Fibroblast of villous mesenchyme (primary cell): Measurements from ENCODE around the gene ST6GAL1. TPM values are rescaled to one million over a fixed set of nuclear protein-coding genes. Genes with fewer than 3 reads are reported as not detected.

Source experiments
- DNase-seq: peaks from one replicate; pipeline ENCODE4 v3.0.0-alpha.2; 2010; ENCODE audit warnings: low read depth
- H3K4me3 ChIP-seq: 2 replicates; pipeline ENCODE4 v1.5.1; 2011; ENCODE audit warnings: low read depth, mild to moderate bottlenecking, low read length
- total RNA-seq: library from RNA; depleted of rRNA; stranded (reverse); fragments of >200 nt; gene quantifications from 2 replicates; pipeline ENCODE4 v1.2.3, GENCODE V29; 2012
- TF ChIP-seq, protein P1 (sequence below): IDR thresholded peaks from 2 replicates; pipeline ENCODE4 v1.5.1; 2012; ENCODE audit warnings: low read depth, mild to moderate bottlenecking, low read length; ENCODE audit not compliant: insufficient read depth

Gene ST6GAL1
- total RNA-seq, 1 donor: 1.3 TPM

DNA sequence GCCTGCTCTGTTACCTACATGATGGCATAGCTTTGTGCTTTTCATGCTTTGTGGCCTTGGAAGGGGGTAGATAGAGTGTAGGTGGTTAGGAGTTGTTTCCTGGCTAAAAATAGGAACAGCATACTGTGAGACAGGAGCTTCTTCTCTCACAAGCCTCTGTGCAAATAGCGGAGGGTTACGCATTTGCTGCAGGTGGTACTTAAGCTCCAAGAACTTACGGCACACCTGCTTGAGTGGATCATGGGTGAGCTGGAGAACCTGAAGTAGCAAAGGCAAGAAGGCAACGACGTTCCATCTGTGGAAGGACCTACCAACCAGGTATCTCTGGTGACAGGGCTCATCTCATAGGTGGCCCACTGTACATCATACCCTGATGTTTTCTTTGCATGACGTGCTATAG is 66.0 kb downstream of the ST6GAL1 start:
- no peak overlapping the region for H3K4me3 ChIP-seq
- TF ChIP-seq, protein P1, sequence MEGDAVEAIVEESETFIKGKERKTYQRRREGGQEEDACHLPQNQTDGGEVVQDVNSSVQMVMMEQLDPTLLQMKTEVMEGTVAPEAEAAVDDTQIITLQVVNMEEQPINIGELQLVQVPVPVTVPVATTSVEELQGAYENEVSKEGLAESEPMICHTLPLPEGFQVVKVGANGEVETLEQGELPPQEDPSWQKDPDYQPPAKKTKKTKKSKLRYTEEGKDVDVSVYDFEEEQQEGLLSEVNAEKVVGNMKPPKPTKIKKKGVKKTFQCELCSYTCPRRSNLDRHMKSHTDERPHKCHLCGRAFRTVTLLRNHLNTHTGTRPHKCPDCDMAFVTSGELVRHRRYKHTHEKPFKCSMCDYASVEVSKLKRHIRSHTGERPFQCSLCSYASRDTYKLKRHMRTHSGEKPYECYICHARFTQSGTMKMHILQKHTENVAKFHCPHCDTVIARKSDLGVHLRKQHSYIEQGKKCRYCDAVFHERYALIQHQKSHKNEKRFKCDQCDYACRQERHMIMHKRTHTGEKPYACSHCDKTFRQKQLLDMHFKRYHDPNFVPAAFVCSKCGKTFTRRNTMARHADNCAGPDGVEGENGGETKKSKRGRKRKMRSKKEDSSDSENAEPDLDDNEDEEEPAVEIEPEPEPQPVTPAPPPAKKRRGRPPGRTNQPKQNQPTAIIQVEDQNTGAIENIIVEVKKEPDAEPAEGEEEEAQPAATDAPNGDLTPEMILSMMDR: no peak
- no peak for DNase-seq

DNA sequence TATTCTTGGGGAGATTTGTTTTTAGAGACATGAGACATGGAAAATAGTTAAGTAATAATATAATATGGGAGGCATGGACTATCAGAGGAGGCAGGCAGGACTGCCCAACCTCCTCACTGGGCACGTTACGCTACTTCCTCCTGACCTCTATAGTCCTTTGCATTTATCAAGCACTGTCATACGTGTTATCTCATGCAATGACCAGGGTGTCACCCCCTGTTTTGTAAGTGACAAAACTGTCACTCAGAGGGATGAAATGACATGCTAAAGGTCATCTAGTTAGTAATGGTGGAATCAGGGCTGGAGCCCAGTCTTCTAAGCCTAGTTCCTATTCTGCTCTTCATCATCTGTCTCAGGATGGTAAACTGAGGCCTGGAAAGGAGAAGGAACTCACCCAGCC is 66.7 kb downstream of the ST6GAL1 start:
- no peak overlapping the region for H3K4me3 ChIP-seq
- no peak for DNase-seq
- TF ChIP-seq, protein P1: no peak

DNA sequence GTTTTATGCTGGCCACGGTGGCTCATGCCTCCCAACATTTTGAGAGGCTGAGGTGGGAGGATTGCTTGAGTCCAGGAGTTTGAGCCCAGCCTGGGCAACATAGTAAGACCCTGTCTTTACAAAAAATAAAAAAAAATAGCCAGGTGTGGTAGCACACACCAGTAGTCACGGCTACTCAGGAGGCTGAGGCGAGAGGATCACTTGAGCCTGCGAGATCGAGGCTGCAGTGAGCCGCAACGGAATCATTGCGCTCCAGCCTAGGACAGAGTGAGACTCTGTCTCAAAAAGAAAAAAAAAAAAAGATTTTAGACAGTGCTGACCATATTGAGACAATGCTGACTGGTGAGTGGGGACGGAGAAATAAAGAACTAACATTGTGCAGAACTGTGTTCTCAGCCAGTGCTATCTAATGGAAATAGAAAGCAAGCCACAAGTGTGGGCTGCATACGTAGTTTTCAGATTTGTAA is 67.2 kb downstream of the ST6GAL1 start:
- DNase-seq: no peak
- no peak overlapping the region for H3K4me3 ChIP-seq
- TF ChIP-seq, protein P1: no peak

DNA sequence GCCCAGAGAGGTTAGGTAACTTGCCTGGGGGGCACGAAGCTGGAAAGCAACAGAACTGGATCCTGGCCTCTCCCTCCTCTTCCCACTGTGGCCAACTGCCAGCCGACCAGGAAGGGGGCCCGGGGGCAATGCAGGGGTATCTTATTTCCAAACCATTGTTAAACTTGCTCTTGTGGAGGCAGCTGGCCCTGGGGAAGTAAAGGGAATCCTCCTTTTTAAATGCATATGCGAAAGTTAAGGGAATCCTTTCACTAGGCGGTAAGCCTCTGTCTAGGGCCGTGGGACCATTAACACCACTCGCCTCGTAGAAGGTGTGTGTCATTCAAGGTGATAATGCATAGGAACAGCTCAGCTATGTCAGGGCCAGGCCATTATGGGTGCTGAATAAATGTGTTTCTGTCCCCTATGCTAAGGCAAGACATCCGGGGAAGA is 68.6 kb downstream of the ST6GAL1 start:
- H3K4me3 ChIP-seq: no peak overlapping the region
- TF ChIP-seq, protein P1: no peak
- no peak for DNase-seq

DNA sequence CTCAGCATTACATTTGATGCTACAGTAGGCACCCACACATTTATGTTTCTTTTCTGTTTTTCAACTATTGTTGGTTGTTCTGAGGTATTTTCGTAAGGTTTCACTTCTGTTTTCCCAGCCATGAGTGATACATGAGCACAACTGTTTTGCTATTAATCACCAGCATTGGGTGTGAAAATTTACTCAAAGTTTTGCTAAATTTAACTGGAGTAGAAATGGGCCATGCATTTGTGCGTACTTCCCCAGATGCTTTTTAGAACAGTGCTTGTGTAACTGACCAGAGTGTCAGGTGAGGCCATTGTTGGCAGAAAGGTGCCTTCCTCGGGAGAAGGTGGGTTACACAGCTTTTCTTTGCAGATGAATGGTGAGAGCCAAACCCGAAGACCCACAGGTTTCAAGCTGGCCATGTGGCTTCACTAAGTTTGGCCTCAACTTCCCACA is 70.4 kb downstream of the ST6GAL1 start:
- H3K4me3 ChIP-seq: no peak overlapping the region
- no peak for DNase-seq
- TF ChIP-seq, protein P1: no peak

DNA sequence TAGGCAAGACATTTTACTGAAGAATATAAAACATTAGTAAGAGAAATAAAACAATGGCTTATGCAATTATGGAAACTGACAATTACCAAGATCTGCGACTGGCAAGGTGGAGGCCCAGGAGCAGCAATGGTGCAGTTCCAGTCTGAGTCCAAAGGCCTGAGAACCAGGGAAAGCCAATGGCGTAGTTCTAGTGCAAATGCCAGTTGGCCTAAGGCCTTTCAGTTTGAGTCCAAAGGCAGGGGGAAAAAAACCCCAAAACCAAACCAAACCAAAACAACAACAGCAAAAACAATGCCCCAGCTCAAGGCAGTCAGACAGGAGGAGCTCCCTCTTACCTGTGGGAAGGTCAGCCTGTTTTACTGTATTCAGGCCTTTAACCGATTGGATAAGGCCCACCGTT is 72.6 kb downstream of the ST6GAL1 start:
- DNase-seq: no peak
- no peak overlapping the region for H3K4me3 ChIP-seq
- TF ChIP-seq, protein P1: no peak

DNA sequence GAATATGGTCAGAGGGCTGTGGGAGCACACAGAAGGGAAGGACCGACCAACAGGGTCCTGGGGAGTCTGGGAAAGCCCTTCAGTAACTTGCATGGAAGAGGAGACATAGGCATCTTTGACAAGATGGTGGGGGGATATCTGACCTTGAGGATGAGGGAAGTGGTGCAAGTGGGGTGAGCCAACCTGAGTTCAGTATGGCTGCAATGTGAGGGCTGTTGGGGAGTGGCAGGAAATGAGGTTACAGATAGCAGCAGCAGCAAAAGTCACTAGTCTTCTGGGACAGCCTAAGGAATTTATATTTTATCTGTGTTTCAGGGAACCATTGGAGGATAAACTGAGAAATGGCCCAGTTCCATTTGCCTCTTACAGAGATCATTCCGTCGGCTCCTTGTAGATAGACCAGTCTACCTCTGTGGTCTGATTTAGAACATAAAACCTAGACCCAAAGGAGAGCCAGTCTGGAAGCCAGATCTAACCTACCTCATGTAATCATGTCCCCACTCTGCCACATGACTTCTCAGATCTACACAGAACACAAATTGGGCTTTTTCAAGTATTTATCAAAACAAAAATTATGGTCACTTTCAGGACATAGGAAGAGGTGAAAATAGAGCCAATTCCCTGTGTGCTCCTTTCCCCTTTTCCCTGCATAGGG is 75.6 kb downstream of the ST6GAL1 start:
- no peak for DNase-seq
- TF ChIP-seq, protein P1: no peak
- H3K4me3 ChIP-seq: no peak overlapping the region
